T-helper 2 cell (primary cell): ENCODE results near the gene PRC1.
"Not testable (repeated sequence)": the region's sequence is repeated elsewhere in the genome, so short reads cannot be mapped to it uniquely, and the experiment has no call there.

ENCODE experiments used
- DNase-seq, 5 experiments: peaks; one replicate each; pipeline versions ENCODE4 v3.0.0 to v3.0.0-alpha.2; 2012 to 2022

The PRC1 gene

GRCh38 chr15:90933301-90933700 lies 61.0 kb downstream of the PRC1 start:
- no peak for DNase-seq

GRCh38 chr15:90932660-90932991 lies 61.7 kb downstream of the PRC1 start:
- DNase-seq: no peak

DNA sequence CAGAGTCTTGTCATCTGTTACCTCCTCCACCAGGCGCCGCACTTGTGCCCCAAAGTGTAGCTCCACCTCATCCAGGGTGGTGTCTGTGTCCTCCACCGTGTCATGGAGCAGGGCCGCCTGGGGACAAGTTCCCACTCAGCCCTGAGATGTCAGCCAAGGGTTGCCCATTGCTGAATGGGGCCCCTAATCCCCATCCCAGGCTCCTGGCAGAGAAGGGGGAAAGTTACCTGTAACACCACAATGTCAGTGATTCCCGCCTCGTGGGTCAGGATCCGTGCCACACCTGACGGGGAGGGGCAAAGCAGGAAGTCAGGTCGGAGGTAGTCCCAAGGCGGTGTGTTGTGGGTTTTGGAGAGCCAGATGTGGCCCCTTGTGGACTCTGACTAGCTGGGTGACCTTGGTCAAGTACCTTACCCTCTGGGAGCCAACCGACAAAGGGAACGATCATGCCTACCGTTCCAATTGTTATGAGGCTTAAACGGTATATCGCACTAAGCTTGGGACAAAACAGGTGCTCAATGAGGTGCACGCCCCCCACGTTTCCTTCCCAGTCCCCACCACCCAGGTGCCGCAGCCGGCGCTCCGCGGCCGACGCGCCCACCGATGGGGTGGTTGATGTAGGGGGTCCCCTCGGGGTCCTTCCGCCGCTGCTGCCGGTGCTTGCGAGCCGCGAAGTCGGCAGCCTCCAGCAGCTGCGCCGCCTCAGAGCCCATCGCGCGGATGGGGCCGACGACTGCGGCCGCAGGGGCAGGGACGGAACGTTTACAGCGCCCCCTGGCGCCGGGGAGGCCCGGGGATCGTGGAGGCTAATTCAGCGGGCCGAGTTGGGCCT lies 62.3 kb downstream of the PRC1 start, which contains the start of gene HDDC3:
Gene HDDC3 (minus strand): TSS at position 722 of the 832 bp plus-strand sequence. CDS start 9 bp downstream, at position 713.
- DNase-seq: peak; percentile 76 to 95 (median 84)

GRCh38 chr15:90931575-90931827 lies 62.8 kb downstream of the PRC1 start:
- no peak for DNase-seq

GRCh38 chr15:90930861-90931574 lies 63.3 kb downstream of the PRC1 start:
- DNase-seq: peak in 1 of 5 experiments; percentile 24

DNA sequence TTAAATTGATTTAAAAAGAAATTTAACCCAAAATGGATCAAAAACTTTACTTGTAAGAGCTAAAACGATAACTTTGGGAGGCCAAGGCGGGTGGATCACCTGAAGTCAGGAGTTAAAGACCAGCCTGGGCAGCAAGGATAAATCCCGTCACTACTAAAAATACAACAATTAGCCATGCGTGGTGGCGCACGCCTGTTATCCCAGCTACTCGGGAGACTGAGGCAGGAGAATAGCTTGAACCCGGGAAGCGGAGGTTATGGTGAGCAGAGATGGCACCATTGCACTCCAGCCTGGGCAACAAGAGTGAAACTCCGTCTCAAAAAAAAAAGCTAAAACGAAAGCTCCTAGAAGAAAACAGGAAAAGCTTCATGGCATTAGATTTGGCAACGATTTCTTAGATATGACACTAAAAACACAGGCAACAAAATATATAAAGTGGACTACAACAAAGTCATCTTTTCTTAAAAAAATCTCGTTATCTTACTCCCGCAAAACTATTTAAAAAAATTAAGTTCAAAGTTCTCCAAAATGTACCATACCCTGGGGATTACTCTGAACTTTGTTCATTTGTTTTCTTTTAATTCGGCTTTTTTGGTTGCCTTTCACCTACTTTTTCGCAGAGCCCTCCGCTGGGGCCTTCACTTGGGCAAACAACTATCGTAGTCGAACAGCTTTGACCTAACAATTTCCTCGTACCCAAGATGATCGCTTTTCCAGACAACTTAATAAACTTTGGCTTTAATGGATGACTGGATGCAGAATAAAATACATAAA lies 64.9 kb downstream of the PRC1 start:
- DNase-seq: peak in 1 of 5 experiments; percentile 34

- not testable (repeated sequence) for DNase-seq
Measured at GRCh38 chr15:90928106-90928505, 66.2 kb downstream of the PRC1 start.

GRCh38 chr15:90926766-90927165 lies 67.6 kb downstream of the PRC1 start:
- DNase-seq: not testable (repeated sequence)

GRCh38 chr15:90924375-90924774 lies 70.0 kb downstream of the PRC1 start:
- peak in 1 of 5 experiments; percentile 61 for DNase-seq

DNA sequence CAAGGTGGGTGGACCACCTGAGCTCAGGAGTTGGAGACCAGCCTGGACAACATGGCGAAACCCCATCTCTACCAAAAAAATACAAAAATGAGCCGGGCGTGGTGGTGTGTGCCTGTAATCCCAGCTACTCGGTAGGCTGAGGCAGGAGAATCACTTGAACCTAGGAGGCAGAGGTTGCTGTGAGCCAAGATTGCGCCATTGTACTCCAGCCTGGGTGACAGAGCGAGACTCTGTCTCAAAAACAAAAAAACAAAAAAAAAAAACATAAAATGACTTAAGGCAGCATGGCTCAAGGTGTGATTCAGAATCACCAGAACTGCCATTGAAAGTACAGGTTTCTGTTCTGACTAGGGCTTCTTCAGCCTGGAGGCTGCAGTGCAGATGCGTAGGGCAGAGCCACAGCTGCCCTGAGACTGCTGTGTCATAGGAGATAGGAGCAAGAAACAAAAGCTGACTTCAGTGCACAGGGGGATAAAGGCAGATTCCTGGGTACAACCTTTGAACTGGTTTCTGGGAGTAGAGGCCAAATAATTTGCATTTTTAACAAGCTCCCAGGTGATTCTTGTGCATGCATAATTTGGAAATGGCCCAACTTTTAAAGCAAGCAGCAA lies 71.5 kb downstream of the PRC1 start:
- peak in 1 of 5 experiments; percentile 80 for DNase-seq

- no peak for DNase-seq
Measured at GRCh38 chr15:90921887-90922286, 72.4 kb downstream of the PRC1 start.

DNA sequence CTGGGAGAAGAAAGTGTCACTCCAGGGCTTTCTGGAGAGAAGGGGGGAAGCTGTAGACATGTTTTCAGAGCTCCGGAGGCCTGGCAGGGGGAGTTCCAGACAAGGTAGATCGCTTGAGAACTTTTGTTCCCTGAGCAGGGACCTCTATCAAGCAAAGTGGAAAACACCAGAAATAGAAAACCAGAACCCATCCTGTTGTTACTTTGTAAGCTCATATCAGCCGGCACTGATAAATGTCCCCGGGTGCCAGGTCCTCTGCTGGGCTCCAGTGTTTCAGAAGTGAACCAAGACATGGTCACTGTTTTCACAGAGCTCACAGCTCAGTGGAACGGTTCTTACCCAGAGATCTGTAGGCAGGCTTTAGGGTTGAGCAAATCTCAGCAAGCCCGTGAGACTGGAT lies 75.5 kb downstream of the PRC1 start:
- DNase-seq: no peak

DNA sequence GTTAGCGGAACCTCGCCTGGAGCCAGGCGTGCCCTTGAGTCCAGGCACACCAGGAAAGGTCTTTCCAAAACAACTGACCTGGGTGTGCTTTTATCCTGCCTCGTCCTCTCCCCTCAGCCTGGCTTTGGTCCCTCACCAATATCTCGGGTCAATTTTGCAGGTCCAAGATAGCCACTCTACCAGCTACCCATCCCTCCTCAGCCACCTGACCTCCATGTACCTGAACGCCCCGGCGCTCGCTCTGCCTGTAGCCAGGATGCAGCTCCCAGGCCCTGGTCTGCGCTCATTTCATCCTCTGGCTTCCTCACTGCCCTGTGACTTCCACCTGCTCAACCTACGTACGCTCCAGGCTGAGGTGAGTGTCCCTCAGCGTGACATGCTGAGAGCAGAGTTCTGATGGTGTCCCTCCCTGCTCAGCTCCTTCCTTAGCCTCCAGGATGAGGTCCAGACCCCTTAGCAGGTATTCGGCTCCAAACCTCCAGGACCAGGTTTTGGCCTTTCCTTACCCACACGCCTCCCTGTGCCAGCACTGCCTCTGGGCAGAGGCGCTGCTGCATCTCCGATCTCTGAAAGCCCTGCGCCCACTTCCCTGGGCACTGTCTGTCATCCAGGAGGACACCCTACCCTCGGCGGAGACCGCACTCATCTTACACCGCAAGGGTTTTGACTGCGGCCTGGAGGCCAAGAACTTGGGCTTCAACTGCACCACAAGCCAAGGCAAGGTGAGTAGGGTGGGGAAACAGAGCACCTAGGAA lies 76.1 kb downstream of the PRC1 start:
- no peak for DNase-seq

GRCh38 chr15:90917569-90917968 lies 76.8 kb downstream of the PRC1 start:
- no peak for DNase-seq

DNA sequence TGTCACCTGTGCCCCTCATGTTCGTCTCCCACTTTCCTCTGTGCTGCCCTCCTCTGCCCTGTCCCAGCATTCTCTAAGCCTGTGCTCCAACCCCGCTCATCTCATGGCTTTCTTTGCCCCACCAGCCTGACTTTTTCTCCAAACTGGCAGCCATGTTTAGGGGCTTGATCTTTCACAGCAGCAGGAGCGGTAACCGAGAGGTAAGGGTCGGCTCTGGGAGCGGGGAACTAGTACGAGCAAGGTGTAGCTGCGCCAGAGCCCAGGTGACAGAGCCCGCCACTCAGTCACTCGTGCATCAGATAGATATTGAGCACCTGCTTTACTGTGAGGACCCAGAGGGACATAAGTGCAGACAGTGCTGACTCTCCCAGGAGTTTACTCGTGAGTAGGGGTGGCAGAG lies 77.9 kb downstream of the PRC1 start:
- no peak for DNase-seq
